B cell (primary cell): ENCODE data around the gene IBTK. TPM values are rescaled to one million over a fixed set of nuclear protein-coding genes. Genes with fewer than 3 reads are reported as not detected.

Experiments
- ATAC-seq: fragments of 200-7000 bp; cut with Tn5 transposase; one replicate; pipeline ENCODE4 v1.10.0; 2021; ENCODE audit warnings: low read depth, mild to moderate bottlenecking, moderate number of reproducible peaks, moderate library complexity
- CTCF ChIA-PET: fragments of 350-600 bp; sonication (Branson Sonifier 250); formaldehyde crosslinking; loops from one replicate; lab custom pipeline; 2021; ENCODE audit warnings: antibody characterized with exemption, inconsistent platforms; lab: Charles Lee
- POLR2A ChIA-PET: fragments of 350-600 bp; sonication (Branson Sonifier 250); formaldehyde crosslinking; loops from one replicate; lab custom pipeline; 2021; ENCODE audit warnings: antibody characterized with exemption; lab: Charles Lee
- DNase-seq: peaks from one replicate; pipeline ENCODE4 v3.0.0; 2013
- H2AFZ ChIP-seq: 2 replicates; pipeline ENCODE4 v1.6.1; 2012; ENCODE audit warnings: mild to moderate bottlenecking, low read depth, low read length; ENCODE audit not compliant: insufficient read depth, poor library complexity, severe bottlenecking
- H3K27ac ChIP-seq, 2 donors: 1 replicate in 1 of 2; 2 replicates in 1 of 2; pipeline ENCODE4 v1.5.1; 2012 to 2013; ENCODE audit warnings: low read length in 2 of 2, mild to moderate bottlenecking in 2 of 2, moderate library complexity in 1 of 2
- H3K27me3 ChIP-seq, 4 experiments: fragments of 200-600 bp in 1 of 4; sonication (generic) in 1 of 4; replicated peaks in 1 of 4; 1 replicate in 2 of 4; 2 replicates in 2 of 4; pipeline versions ENCODE4 v1.6.1 to v1.7.0; 2013 to 2016; ENCODE audit warnings: low read length in 3 of 4, mild to moderate bottlenecking in 2 of 4, mixed read lengths in 1 of 4, moderate library complexity in 1 of 4; ENCODE audit not compliant: insufficient read depth in 4 of 4, control insufficient read depth in 3 of 4; ENCODE audit errors: control extremely low read depth in 1 of 4
- H3K36me3 ChIP-seq, 2 experiments: replicated peaks in 1 of 2; 1 replicate in 1 of 2; 2 replicates in 1 of 2; pipeline versions ENCODE4 v1.6.1 to v1.7.1; 2013; ENCODE audit warnings: low read length in 1 of 2; ENCODE audit not compliant: insufficient read depth in 2 of 2, control insufficient read depth in 1 of 2; ENCODE audit errors: control extremely low read depth in 1 of 2, extremely low read depth in 1 of 2
- H3K4me1 ChIP-seq, 2 donors: fragments of 200-600 bp in 1 of 2; sonication (generic) in 1 of 2; 1 replicate in 1 of 2; 2 replicates in 1 of 2; pipeline versions ENCODE4 v1.5.1 to v1.6.1; 2013 to 2017; ENCODE audit warnings: low read length in 2 of 2; ENCODE audit not compliant: control insufficient read depth in 2 of 2, insufficient read depth in 2 of 2
- H3K4me2 ChIP-seq: replicated peaks from 2 replicates; pipeline ENCODE3; 2012; ENCODE audit warnings: mild to moderate bottlenecking, low read depth, low read length; ENCODE audit not compliant: poor library complexity, severe bottlenecking
- H3K4me3 ChIP-seq, 5 experiments: fragments of 200-600 bp in 1 of 5; sonication (generic) in 1 of 5; 1 replicate in 3 of 5; 2 replicates in 2 of 5; pipeline versions ENCODE4 v1.5.1 to v1.7.0; 2011 to 2016; ENCODE audit warnings: low read length in 4 of 5, mild to moderate bottlenecking in 4 of 5, low read depth in 2 of 5, control low read depth in 1 of 5, moderate library complexity in 1 of 5; ENCODE audit not compliant: insufficient read depth in 1 of 5; ENCODE audit errors: control extremely low read depth in 1 of 5, extremely low read depth in 1 of 5
- H3K79me2 ChIP-seq: fragments of 200-600 bp; sonication (generic); one replicate; pipeline ENCODE4 v1.6.0; 2016; ENCODE audit warnings: low read length; ENCODE audit not compliant: control insufficient read depth, insufficient read depth
- H3K9ac ChIP-seq: fragments of 200-600 bp; sonication (generic); 2 replicates; pipeline ENCODE4 v1.6.1; 2017; ENCODE audit warnings: mild to moderate bottlenecking, low read length, moderate library complexity
- H3K9me3 ChIP-seq, 3 donors: one replicate each; pipeline versions ENCODE4 v1.6.1 to v1.7.1; 2013; ENCODE audit warnings: low read length in 2 of 3; ENCODE audit not compliant: control insufficient read depth in 2 of 3, insufficient read depth in 1 of 3; ENCODE audit errors: control extremely low read depth in 1 of 3
- H4K20me1 ChIP-seq: 2 replicates; pipeline ENCODE4 v1.6.0; 2012; ENCODE audit warnings: mild to moderate bottlenecking, low read length; ENCODE audit not compliant: insufficient read depth, control insufficient read depth, poor library complexity, severe bottlenecking
- H3K27ac Mint-ChIP-seq: one replicate; pipeline ENCODE4 v1.8.0; 2021; ENCODE audit warnings: mixed read lengths
- H3K27me3 Mint-ChIP-seq: one replicate; pipeline ENCODE4 v1.8.0; 2021; ENCODE audit warnings: mixed read lengths
- H3K4me1 Mint-ChIP-seq: one replicate; pipeline ENCODE4 v1.8.0; 2021; ENCODE audit warnings: mixed read lengths
- H3K4me3 Mint-ChIP-seq: one replicate; pipeline ENCODE4 v1.8.0; 2021; ENCODE audit warnings: mixed read lengths
- H3K9me3 Mint-ChIP-seq: one replicate; pipeline ENCODE4 v1.8.0; 2022; ENCODE audit warnings: mixed read lengths; ENCODE audit not compliant: insufficient read depth
- EZH2 ChIP-seq: IDR thresholded peaks from 2 replicates; pipeline ENCODE4 v1.6.1; 2012; ENCODE audit warnings: borderline replicate concordance, low read depth, mild to moderate bottlenecking, moderate library complexity, low read length; ENCODE audit not compliant: insufficient read depth, poor library complexity, severe bottlenecking
- WGBS: methylation state at CpG from one replicate; pipeline ENCODE4 v1.1.5; 2013; ENCODE audit warnings: missing lambda C conversion rate; ENCODE audit not compliant: insufficient coverage; 5-methylcytosine and 5-hydroxymethylcytosine counted together
- intact Hi-C: fragments of 100-400 bp; cut with micrococcal nuclease; formaldehyde crosslinking; loops from one replicate; pipeline ENCODE4 v1.10.0; 2022
- polyA plus RNA-seq: library from polyadenylated mRNA; depleted of rRNA; stranded (reverse); fragments of >200 nt; gene quantifications from 2 replicates; pipeline ENCODE4 v1.2.3, GENCODE V29; 2012
- total RNA-seq, 2 donors: library from RNA; stranded (reverse); fragments of 120-200 nt in 1 of 2; gene quantifications; 1 replicate in 1 of 2; 2 replicates in 1 of 2; pipeline versions ENCODE4 v1.2.3 to v1.2.4, GENCODE V29; 2013 to 2022
- TF ChIP-seq, protein P1 (sequence below): fragments of 200-600 bp; IDR thresholded peaks from one replicate; pipeline ENCODE4 v1.8.0; 2022; ENCODE audit warnings: antibody characterized with exemption, mild to moderate bottlenecking

Gene IBTK
- total and polyA plus RNA-seq, 2 donors (not counting 1 experiment from before 2014, with no cell fraction given), result 4.4 to 28.3 TPM

DNA sequence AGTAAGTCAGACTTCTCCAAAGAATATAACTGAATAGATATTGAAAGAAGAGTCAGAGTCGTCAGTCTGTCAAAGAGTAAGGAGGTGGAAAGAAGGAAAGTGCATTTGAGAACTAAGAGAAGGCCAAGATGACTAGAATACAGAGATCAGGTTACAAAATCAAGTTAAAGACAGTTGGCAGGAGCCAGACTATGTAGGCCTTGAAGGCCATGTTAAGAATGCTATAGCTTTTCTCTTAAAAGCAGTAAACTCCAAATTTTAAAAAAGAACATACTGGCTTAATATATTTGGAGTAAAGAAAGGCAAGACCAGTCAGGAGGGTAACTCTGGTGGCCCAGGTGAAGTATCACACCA is 68.8 kb downstream of the IBTK start:
- Histone ChIP-seq H3K4me1 (no peaks in the 10 kb centered on the region), H3K9ac (no peak overlapping the region), H3K9me3 (no peaks in the 10 kb centered on the region), H3K27me3 (no peaks in the 10 kb centered on the region), H2AFZ (no peak overlapping the region), H3K79me2 (no peaks in the 10 kb centered on the region), H3K27ac (no peak overlapping the region), H3K4me3 (no peak overlapping the region), H4K20me1 (no peaks in the 10 kb centered on the region), H3K4me2 (no peak overlapping the region), H3K36me3 (peaks cover 5 to 22% of the 10 kb centered on the region in 2 experiments)
- no peaks in the 10 kb centered on the region for H3K4me1 Mint-ChIP-seq
- TF ChIP-seq, protein P1, sequence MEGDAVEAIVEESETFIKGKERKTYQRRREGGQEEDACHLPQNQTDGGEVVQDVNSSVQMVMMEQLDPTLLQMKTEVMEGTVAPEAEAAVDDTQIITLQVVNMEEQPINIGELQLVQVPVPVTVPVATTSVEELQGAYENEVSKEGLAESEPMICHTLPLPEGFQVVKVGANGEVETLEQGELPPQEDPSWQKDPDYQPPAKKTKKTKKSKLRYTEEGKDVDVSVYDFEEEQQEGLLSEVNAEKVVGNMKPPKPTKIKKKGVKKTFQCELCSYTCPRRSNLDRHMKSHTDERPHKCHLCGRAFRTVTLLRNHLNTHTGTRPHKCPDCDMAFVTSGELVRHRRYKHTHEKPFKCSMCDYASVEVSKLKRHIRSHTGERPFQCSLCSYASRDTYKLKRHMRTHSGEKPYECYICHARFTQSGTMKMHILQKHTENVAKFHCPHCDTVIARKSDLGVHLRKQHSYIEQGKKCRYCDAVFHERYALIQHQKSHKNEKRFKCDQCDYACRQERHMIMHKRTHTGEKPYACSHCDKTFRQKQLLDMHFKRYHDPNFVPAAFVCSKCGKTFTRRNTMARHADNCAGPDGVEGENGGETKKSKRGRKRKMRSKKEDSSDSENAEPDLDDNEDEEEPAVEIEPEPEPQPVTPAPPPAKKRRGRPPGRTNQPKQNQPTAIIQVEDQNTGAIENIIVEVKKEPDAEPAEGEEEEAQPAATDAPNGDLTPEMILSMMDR, result no peak
- DNase-seq (no peak), ATAC-seq (no peak)
- no peaks in the 10 kb centered on the region for H3K27me3 Mint-ChIP-seq
- no peaks in the 10 kb centered on the region for H3K9me3 Mint-ChIP-seq
- ChIA-PET POLR2A (no interaction called here), CTCF (no interaction called here)
- intact Hi-C loops, result no loop called here
- no peak overlapping the region for H3K4me3 Mint-ChIP-seq
- WGBS, result 100% methylated on average over 1 of the region's 1 CpG
- H3K27ac Mint-ChIP-seq, result no peak overlapping the region

DNA sequence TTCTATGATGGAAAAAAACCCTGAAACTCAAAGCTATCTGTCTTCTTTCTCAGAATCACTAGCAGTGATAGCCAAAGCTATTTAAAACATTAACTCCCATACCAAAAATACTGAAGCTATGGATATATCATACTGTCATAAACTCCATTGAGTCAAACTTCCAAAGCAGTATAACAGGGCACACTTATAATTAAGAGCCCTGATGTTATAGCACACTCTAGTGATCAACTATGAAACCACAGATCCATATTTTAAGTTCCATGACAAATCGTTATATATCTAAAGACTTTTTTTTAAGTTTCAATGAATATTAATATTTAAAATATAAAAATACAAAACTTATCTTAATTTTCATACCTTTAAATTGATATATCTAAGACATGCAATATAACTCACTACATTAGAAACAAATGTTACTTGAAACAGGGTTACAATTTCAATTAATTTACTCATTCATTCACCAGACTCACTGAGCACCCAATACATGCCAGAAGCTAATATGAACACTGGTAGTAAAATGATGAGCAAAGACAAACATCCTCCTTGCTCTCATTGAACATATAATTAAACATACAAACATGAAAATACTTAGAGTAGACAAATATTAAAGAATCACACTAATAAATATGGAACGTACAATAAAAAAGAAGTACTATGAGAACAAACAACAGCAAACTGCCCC is 69.3 kb downstream of the IBTK start:
- H4K20me1 ChIP-seq, result no peaks in the 10 kb centered on the region
- H2AFZ ChIP-seq, result no peak overlapping the region
- H3K4me2 ChIP-seq, result no peak overlapping the region
- Mint-ChIP-seq H3K4me3 (no peak overlapping the region), H3K9me3 (no peaks in the 10 kb centered on the region), H3K4me1 (no peaks in the 10 kb centered on the region), H3K27me3 (no peaks in the 10 kb centered on the region), H3K27ac (no peak overlapping the region)
- H3K79me2 ChIP-seq, result no peaks in the 10 kb centered on the region
- no peak for TF ChIP-seq EZH2
- TF ChIP-seq, protein P1, result no peak
- intact Hi-C loops, result no loop called here
- no peak overlapping the region for H3K27ac ChIP-seq
- peaks cover 5 to 25% of the 10 kb centered on the region in 2 experiments for H3K36me3 ChIP-seq
- ChIA-PET POLR2A (no interaction called here), CTCF (no interaction called here)
- no peaks in the 10 kb centered on the region for H3K9me3 ChIP-seq
- DNase-seq, result no peak
- no peak overlapping the region for H3K9ac ChIP-seq
- no peaks in the 10 kb centered on the region for H3K27me3 ChIP-seq
- no peak for ATAC-seq
- H3K4me3 ChIP-seq, result no peak overlapping the region
- no CpG with 5 or more reads among the region's 2 CpGs for WGBS
- H3K4me1 ChIP-seq, result no peaks in the 10 kb centered on the region
